ENCODE measurements around the gene PEMT.

Gene PEMT

GRCh38 chr17:17516941-17517720, 74.4 kb downstream of the PEMT start:
- no peaks in the 10 kb centered on the region for H3K79me1 ChIP-seq (ENCODE audit: low read length)
- H2BK12ac ChIP-seq (ENCODE audit: low read length): no peak overlapping the region
- no peak overlapping the region for H3K27ac ChIP-seq (ENCODE audit: low read depth, low read length)
- H2AK5ac ChIP-seq (ENCODE audit: low read length): no peak overlapping the region
- H3K79me2 ChIP-seq (ENCODE audit: control insufficient read depth, insufficient read depth, low read length, poor library complexity): no peaks in the 10 kb centered on the region
- no peaks in the 10 kb centered on the region for H3K36me3 ChIP-seq (ENCODE audit: control insufficient read depth in 1 of 2, insufficient read depth in 2 of 2, low read length in 2 of 2)
- DNase-seq: no peak
- H4K8ac ChIP-seq (ENCODE audit: low read depth, low read length): no peak overlapping the region
- no peak overlapping the region for H3K4me3 ChIP-seq (ENCODE audit: low read depth, low read length)
- H3K23ac ChIP-seq (ENCODE audit: low read length): no peak overlapping the region
- WGBS (ENCODE audit: extremely low coverage, insufficient coverage, insufficient read length): no CpG with 5 or more reads among the region's 14 CpGs
- no peaks in the 10 kb centered on the region for H3K27me3 ChIP-seq (ENCODE audit: insufficient read depth, low read length)
- no peak overlapping the region for H3K9ac ChIP-seq (ENCODE audit: low read length)
- peaks cover 3 to 15% of the 10 kb centered on the region in 2 experiments for H3K4me1 ChIP-seq (ENCODE audit: control insufficient read depth in 1 of 2, insufficient read depth in 2 of 2, low read length in 2 of 2)
- H2BK120ac ChIP-seq (ENCODE audit: insufficient read depth, low read length, poor library complexity): no peak overlapping the region
- H3K14ac ChIP-seq (ENCODE audit: low read length): no peak overlapping the region
- no peak overlapping the region for H3K4ac ChIP-seq (ENCODE audit: low read depth, low read length)
- no peak overlapping the region for H4K12ac ChIP-seq (ENCODE audit: low read depth, low read length)
- peaks cover 4% of the 10 kb centered on the region for H3K9me3 ChIP-seq (ENCODE audit: insufficient read depth, low read depth, low read length)
- no peak overlapping the region for H3K18ac ChIP-seq (ENCODE audit: low read length)
- no peak overlapping the region for H3K4me2 ChIP-seq (ENCODE audit: low read length)
- no peak overlapping the region for H4K91ac ChIP-seq (ENCODE audit: low read depth, low read length)
- H2AFZ ChIP-seq (ENCODE audit: insufficient read depth, low read length, poor library complexity): no peak overlapping the region
- no peak overlapping the region for H2BK5ac ChIP-seq (ENCODE audit: low read depth, low read length, poor library complexity)

GRCh38 chr17:17515934-17516930, 75.3 kb downstream of the PEMT start:
- WGBS (ENCODE audit: extremely low coverage, insufficient coverage, insufficient read length): no CpG with 5 or more reads among the region's 21 CpGs
- Histone ChIP-seq H4K8ac (ENCODE audit: low read depth, low read length) (no peak overlapping the region), H2AK5ac (ENCODE audit: low read length) (no peak overlapping the region), H4K91ac (ENCODE audit: low read depth, low read length) (no peak overlapping the region), H3K27ac (ENCODE audit: low read depth, low read length) (no peak overlapping the region), H3K9me3 (ENCODE audit: insufficient read depth, low read depth, low read length) (peaks cover 4% of the 10 kb centered on the region), H3K4ac (ENCODE audit: low read depth, low read length) (no peak overlapping the region), H2AFZ (ENCODE audit: insufficient read depth, low read length, poor library complexity) (no peak overlapping the region), H2BK5ac (ENCODE audit: low read depth, low read length, poor library complexity) (no peak overlapping the region), H4K12ac (ENCODE audit: low read depth, low read length) (no peak overlapping the region), H3K27me3 (ENCODE audit: insufficient read depth, low read length) (no peaks in the 10 kb centered on the region), H3K4me3 (ENCODE audit: low read depth, low read length) (no peak overlapping the region), H3K36me3 (ENCODE audit: control insufficient read depth in 1 of 2, insufficient read depth in 2 of 2, low read length in 2 of 2) (no peaks in the 10 kb centered on the region), H2BK12ac (ENCODE audit: low read length) (no peak overlapping the region), H3K4me1 (ENCODE audit: control insufficient read depth in 1 of 2, insufficient read depth in 2 of 2, low read length in 2 of 2) (peaks cover 3 to 15% of the 10 kb centered on the region in 2 experiments), H3K18ac (ENCODE audit: low read length) (no peak overlapping the region), H3K14ac (ENCODE audit: low read length) (no peak overlapping the region), H3K23ac (ENCODE audit: low read length) (no peak overlapping the region), H3K4me2 (ENCODE audit: low read length) (no peak overlapping the region), H3K79me1 (ENCODE audit: low read length) (no peaks in the 10 kb centered on the region), H2BK120ac (ENCODE audit: insufficient read depth, low read length, poor library complexity) (no peak overlapping the region), H3K79me2 (ENCODE audit: control insufficient read depth, insufficient read depth, low read length, poor library complexity) (no peaks in the 10 kb centered on the region), H3K9ac (ENCODE audit: low read length) (no peak overlapping the region)
- no peak for DNase-seq

GRCh38 chr17:17514993-17515933, 76.2 kb downstream of the PEMT start:
- Histone ChIP-seq H3K4ac (ENCODE audit: low read depth, low read length) (no peak overlapping the region), H4K8ac (ENCODE audit: low read depth, low read length) (no peak overlapping the region), H4K91ac (ENCODE audit: low read depth, low read length) (no peak overlapping the region), H3K18ac (ENCODE audit: low read length) (no peak overlapping the region), H3K4me2 (ENCODE audit: low read length) (no peak overlapping the region), H2AFZ (ENCODE audit: insufficient read depth, low read length, poor library complexity) (no peak overlapping the region), H4K12ac (ENCODE audit: low read depth, low read length) (no peak overlapping the region), H2BK120ac (ENCODE audit: insufficient read depth, low read length, poor library complexity) (no peak overlapping the region), H3K9ac (ENCODE audit: low read length) (no peak overlapping the region), H2BK5ac (ENCODE audit: low read depth, low read length, poor library complexity) (no peak overlapping the region), H3K36me3 (ENCODE audit: control insufficient read depth in 1 of 2, insufficient read depth in 2 of 2, low read length in 2 of 2) (no peaks in the 10 kb centered on the region), H3K79me1 (ENCODE audit: low read length) (no peaks in the 10 kb centered on the region), H3K23ac (ENCODE audit: low read length) (no peak overlapping the region), H3K79me2 (ENCODE audit: control insufficient read depth, insufficient read depth, low read length, poor library complexity) (no peaks in the 10 kb centered on the region), H2AK5ac (ENCODE audit: low read length) (no peak overlapping the region), H3K27ac (ENCODE audit: low read depth, low read length) (no peak overlapping the region), H2BK12ac (ENCODE audit: low read length) (no peak overlapping the region), H3K4me1 (ENCODE audit: control insufficient read depth in 1 of 2, insufficient read depth in 2 of 2, low read length in 2 of 2) (peaks cover 3 to 15% of the 10 kb centered on the region in 2 experiments), H3K27me3 (ENCODE audit: insufficient read depth, low read length) (no peaks in the 10 kb centered on the region), H3K4me3 (ENCODE audit: low read depth, low read length) (no peak overlapping the region), H3K9me3 (ENCODE audit: insufficient read depth, low read depth, low read length) (peaks cover 4% of the 10 kb centered on the region), H3K14ac (ENCODE audit: low read length) (no peak overlapping the region)
- no CpG with 5 or more reads among the region's 21 CpGs for WGBS (ENCODE audit: extremely low coverage, insufficient coverage, insufficient read length)
- no peak for DNase-seq
